ENCODE results near the gene NBAS.

- TF ChIP-seq CTCF (conservative IDR thresholded peaks at IDR 0.05 in 1 of 2, IDR thresholded peaks at IDR 0.05 in 1 of 2; ENCODE audit: low read depth in 1 of 2, low read length in 2 of 2) (no peak), EZH2 (IDR thresholded peaks at IDR 0.05; ENCODE audit: low read length, missing control alignments) (no peak)
These were observed 279.5 kb downstream of the NBAS start for GRCh38 chr2:15281681-15282080.
